IPS-15b (cell line): Measurements from ENCODE around the gene BTBD6.

ENCODE experiments used
- H3K27me3 ChIP-seq: one replicate; pipeline ENCODE4 v1.6.1; 2013; ENCODE audit warnings: low read length; ENCODE audit not compliant: control insufficient read depth, insufficient read depth
- H3K36me3 ChIP-seq: one replicate; pipeline ENCODE4 v1.6.1; 2013; ENCODE audit warnings: low read length; ENCODE audit not compliant: control insufficient read depth, insufficient read depth
- H3K4me1 ChIP-seq: one replicate; pipeline ENCODE4 v1.6.1; 2013; ENCODE audit warnings: mild to moderate bottlenecking, low read length; ENCODE audit not compliant: control insufficient read depth, insufficient read depth
- H3K4me3 ChIP-seq: one replicate; pipeline ENCODE4 v1.5.1; 2013; ENCODE audit warnings: low read depth, low read length
- H3K9ac ChIP-seq: one replicate; pipeline ENCODE4 v1.6.1; 2013; ENCODE audit warnings: low read depth, mild to moderate bottlenecking, low read length
- H3K9me3 ChIP-seq: one replicate; pipeline ENCODE4 v1.6.1; 2013; ENCODE audit warnings: mild to moderate bottlenecking, low read length; ENCODE audit not compliant: control insufficient read depth, insufficient read depth

BTBD6 gene

DNA sequence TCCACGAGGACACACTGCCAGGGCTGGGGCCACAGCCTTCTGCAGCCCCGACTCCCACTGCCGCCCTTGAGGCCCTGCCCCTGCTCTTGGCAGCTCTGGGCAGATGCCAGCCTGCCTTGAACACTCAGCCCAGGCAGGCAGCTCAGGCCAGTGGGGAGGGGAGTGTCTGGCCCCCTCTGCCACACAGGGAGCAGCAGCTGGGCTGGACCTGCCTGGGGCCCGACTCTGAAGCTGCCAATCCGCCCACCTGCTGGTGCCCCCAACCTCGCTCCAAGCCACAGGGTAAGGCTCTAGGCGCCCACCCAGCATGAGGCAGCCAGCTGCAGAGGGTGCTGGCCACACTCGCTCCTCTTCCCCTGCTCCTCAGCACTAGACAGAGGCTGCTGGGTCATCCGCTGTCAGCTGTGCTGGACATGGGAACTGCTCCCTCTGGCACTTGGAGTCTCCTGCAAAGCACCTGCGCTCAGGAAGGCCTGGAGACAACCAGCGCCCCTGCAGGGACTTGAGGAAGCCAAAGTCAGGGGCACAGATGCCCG is 42.6 kb upstream of the BTBD6 start:
- peaks cover 6% of the 10 kb centered on the region for H3K36me3 ChIP-seq
- H3K27me3 ChIP-seq = no peaks in the 10 kb centered on the region
- H3K4me3 ChIP-seq = no peak overlapping the region
- H3K9ac ChIP-seq = no peak overlapping the region
- H3K4me1 ChIP-seq = no peaks in the 10 kb centered on the region
- no peaks in the 10 kb centered on the region for H3K9me3 ChIP-seq

GRCh38 chr14:105206873-105207272 is 41.5 kb upstream of the BTBD6 start:
- Histone ChIP-seq H3K9me3 (no peaks in the 10 kb centered on the region), H3K36me3 (peaks cover 6% of the 10 kb centered on the region), H3K9ac (no peak overlapping the region), H3K4me1 (no peaks in the 10 kb centered on the region), H3K27me3 (no peaks in the 10 kb centered on the region), H3K4me3 (no peak overlapping the region)

GRCh38 chr14:105207460-105207901 is 40.9 kb upstream of the BTBD6 start:
- H3K9me3 ChIP-seq = no peaks in the 10 kb centered on the region
- H3K36me3 ChIP-seq = peaks cover 6% of the 10 kb centered on the region

GRCh38 chr14:105207996-105208737 is 40.2 kb upstream of the BTBD6 start:
- Histone ChIP-seq H3K4me1 (no peaks in the 10 kb centered on the region), H3K36me3 (peaks cover 8% of the 10 kb centered on the region), H3K9ac (no peak overlapping the region), H3K27me3 (no peaks in the 10 kb centered on the region), H3K9me3 (no peaks in the 10 kb centered on the region), H3K4me3 (no peak overlapping the region)

More at GRCh38 chr14:105207460-105207901, 40.9 kb upstream of the BTBD6 start:
- Histone ChIP-seq H3K27me3 (no peaks in the 10 kb centered on the region), H3K4me1 (no peaks in the 10 kb centered on the region), H3K4me3 (no peak overlapping the region), H3K9ac (no peak overlapping the region)

GRCh38 chr14:105208738-105209075 is 39.6 kb upstream of the BTBD6 start:
- peaks cover 8% of the 10 kb centered on the region for H3K36me3 ChIP-seq
- no peak overlapping the region for H3K9ac ChIP-seq
- H3K4me3 ChIP-seq = no peak overlapping the region
- no peaks in the 10 kb centered on the region for H3K9me3 ChIP-seq
- no peaks in the 10 kb centered on the region for H3K4me1 ChIP-seq
- H3K27me3 ChIP-seq = no peaks in the 10 kb centered on the region

GRCh38 chr14:105209091-105209490 is 39.2 kb upstream of the BTBD6 start:
- Histone ChIP-seq H3K4me3 (no peak overlapping the region), H3K9ac (no peak overlapping the region), H3K27me3 (no peaks in the 10 kb centered on the region), H3K9me3 (no peaks in the 10 kb centered on the region), H3K4me1 (no peaks in the 10 kb centered on the region), H3K36me3 (peaks cover 8% of the 10 kb centered on the region)

GRCh38 chr14:105209646-105210045 is 38.7 kb upstream of the BTBD6 start:
- peaks cover 11% of the 10 kb centered on the region for H3K36me3 ChIP-seq
- no peak overlapping the region for H3K4me3 ChIP-seq
- no peaks in the 10 kb centered on the region for H3K9me3 ChIP-seq
- H3K27me3 ChIP-seq = no peaks in the 10 kb centered on the region
- no peaks in the 10 kb centered on the region for H3K4me1 ChIP-seq
- no peak overlapping the region for H3K9ac ChIP-seq

DNA sequence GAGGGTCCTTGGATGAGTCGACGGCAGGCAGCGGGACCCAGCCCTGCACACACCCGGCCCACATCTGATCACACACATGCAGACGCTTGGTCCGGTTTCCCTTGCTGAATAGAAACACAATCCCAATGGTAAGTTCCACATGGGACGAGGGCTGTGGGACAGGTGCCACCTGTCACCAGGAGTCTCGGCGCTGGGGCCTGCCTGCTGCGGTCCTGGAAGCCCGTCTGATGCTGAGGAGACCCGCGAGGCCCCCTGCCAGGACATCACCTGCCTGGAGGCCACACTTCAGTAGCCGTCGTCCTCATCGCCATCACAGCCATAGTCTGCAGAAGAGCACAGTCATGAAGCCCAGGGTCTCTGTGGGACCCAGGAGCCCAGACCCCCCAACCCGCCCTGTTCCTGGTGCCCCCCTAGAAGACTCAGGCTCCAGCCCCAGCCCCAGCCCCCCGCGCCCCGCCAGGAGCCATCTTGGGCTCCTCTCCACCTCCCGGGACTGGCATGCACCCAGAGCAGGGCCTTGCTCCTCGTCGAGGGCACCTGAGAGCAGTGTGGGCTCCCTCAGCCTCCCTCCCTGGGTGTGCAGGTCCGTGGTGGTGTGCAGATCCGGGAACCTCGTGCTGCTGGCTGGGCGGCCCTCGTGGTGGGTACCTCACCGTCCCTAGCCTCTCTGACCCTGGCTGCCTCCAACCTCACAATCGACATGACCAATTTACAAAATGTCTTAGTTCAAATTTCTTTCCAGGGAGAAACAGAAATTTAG is 37.9 kb upstream of the BTBD6 start:
- no peaks in the 10 kb centered on the region for H3K9me3 ChIP-seq
- no peaks in the 10 kb centered on the region for H3K4me1 ChIP-seq
- no peaks in the 10 kb centered on the region for H3K27me3 ChIP-seq
- no peak overlapping the region for H3K9ac ChIP-seq
- no peak overlapping the region for H3K4me3 ChIP-seq
- peaks cover 11% of the 10 kb centered on the region for H3K36me3 ChIP-seq

- H3K4me3 ChIP-seq = no peak overlapping the region
These were observed 37.1 kb upstream of the BTBD6 start for GRCh38 chr14:105211086-105211757.

GRCh38 chr14:105211758-105212089 is 36.6 kb upstream of the BTBD6 start:
- no peak overlapping the region for H3K9ac ChIP-seq
- no peaks in the 10 kb centered on the region for H3K4me1 ChIP-seq
- H3K9me3 ChIP-seq = no peaks in the 10 kb centered on the region
- H3K4me3 ChIP-seq = no peak overlapping the region
- peaks cover 11% of the 10 kb centered on the region for H3K36me3 ChIP-seq
- no peaks in the 10 kb centered on the region for H3K27me3 ChIP-seq

More at GRCh38 chr14:105211086-105211757, 37.1 kb upstream of the BTBD6 start:
- H3K4me1 ChIP-seq = no peaks in the 10 kb centered on the region
- H3K9me3 ChIP-seq = no peaks in the 10 kb centered on the region
- H3K36me3 ChIP-seq = peaks cover 11% of the 10 kb centered on the region
- no peak overlapping the region for H3K9ac ChIP-seq
- H3K27me3 ChIP-seq = no peaks in the 10 kb centered on the region

DNA sequence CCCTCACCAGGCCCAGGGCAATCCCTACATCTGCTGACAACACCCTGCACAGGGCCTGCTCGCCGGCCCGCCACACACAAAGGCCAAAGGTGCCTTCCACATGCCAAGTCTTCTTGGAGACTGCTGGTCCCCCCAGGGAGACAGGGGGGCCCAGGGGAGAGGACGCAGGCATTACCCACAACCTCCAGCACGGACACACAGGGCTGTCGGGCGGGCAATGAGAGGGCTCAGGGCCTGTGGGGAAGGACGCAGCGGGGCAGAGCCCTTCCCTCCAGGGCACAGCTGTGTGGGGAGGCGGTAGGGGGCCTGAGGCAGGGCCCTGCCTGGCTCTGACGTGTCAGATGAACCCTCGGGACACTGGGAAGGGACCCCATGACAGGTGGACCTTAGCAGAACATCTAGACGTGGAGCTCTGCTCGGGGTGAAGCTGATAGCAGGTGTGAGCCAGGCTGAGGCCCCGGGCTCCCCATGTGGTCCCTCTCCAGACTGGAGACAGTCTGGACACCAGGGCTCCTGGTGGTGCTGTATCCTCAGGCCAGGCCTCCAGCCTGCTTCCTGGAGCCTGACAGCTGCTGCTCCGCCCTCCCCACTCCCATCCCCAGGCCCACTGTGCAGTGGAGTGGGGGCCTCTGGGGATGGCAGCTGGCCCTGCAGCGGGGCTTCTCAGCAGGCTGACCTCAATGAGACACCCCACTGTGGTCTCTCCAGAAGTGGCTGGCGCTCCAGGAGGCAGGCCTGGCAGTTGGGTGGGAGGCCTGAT is 35.6 kb upstream of the BTBD6 start:
- H3K9me3 ChIP-seq = no peaks in the 10 kb centered on the region
- H3K36me3 ChIP-seq = peaks cover 14% of the 10 kb centered on the region
- H3K4me1 ChIP-seq = no peaks in the 10 kb centered on the region
- H3K4me3 ChIP-seq = no peak overlapping the region
- no peaks in the 10 kb centered on the region for H3K27me3 ChIP-seq
- no peak overlapping the region for H3K9ac ChIP-seq
